RPMI7951 (cell line): ENCODE data around the gene PNPLA3. TPM values are rescaled to one million over a fixed set of nuclear protein-coding genes. Genes with fewer than 3 reads are reported as not detected.

ENCODE experiments used
- DNase-seq: peaks from one replicate; pipeline ENCODE4 v3.0.0-alpha.2; 2012; ENCODE audit warnings: low read depth
- total RNA-seq: library from RNA; depleted of rRNA; stranded (reverse); fragments of >200 nt; shearing (Covaris generic); gene quantifications from 2 replicates; pipeline ENCODE4 v1.2.3, GENCODE V29; 2014

PNPLA3 gene
- total RNA-seq, 1 experiment from 2014 or later, result 7.6 TPM

- DNase-seq, result peak; percentile 20
Measured at GRCh38 chr22:43956805-43957463, 33.3 kb downstream of the PNPLA3 start.

- DNase-seq, result peak; percentile 14
Measured at GRCh38 chr22:43957871-43958270, 34.3 kb downstream of the PNPLA3 start.

- no peak for DNase-seq
Measured at GRCh38 chr22:43964314-43964857, 40.8 kb downstream of the PNPLA3 start.

GRCh38 chr22:43967069-43967468, 43.5 kb downstream of the PNPLA3 start:
- DNase-seq, result no peak

- no peak for DNase-seq
Measured at GRCh38 chr22:43968614-43969013, 45.0 kb downstream of the PNPLA3 start.

- DNase-seq, result no peak
Measured at GRCh38 chr22:43969021-43969878, 45.6 kb downstream of the PNPLA3 start.

GRCh38 chr22:43969989-43970755, 46.6 kb downstream of the PNPLA3 start:
- DNase-seq, result no peak

GRCh38 chr22:43971112-43971511, 47.5 kb downstream of the PNPLA3 start:
- DNase-seq, result no peak

- DNase-seq, result no peak
Measured at GRCh38 chr22:43972931-43973462, 49.4 kb downstream of the PNPLA3 start.

- no peak for DNase-seq
Measured at GRCh38 chr22:43974028-43974545, 50.5 kb downstream of the PNPLA3 start.

- no peak for DNase-seq
Measured at GRCh38 chr22:43975041-43975440, 51.4 kb downstream of the PNPLA3 start.

- DNase-seq, result no peak
Measured at GRCh38 chr22:43976861-43977795, 53.5 kb downstream of the PNPLA3 start.

- no peak for DNase-seq
Measured at GRCh38 chr22:43978558-43978957, 55.0 kb downstream of the PNPLA3 start.

- no peak for DNase-seq
Measured at GRCh38 chr22:43980579-43980978, 57.0 kb downstream of the PNPLA3 start.

GRCh38 chr22:43980996-43981395, 57.4 kb downstream of the PNPLA3 start:
- DNase-seq, result no peak

- DNase-seq, result no peak
Measured at GRCh38 chr22:43983808-43984207, 60.2 kb downstream of the PNPLA3 start.

- no peak for DNase-seq
Measured at GRCh38 chr22:43985532-43985931, 61.9 kb downstream of the PNPLA3 start.

GRCh38 chr22:43988116-43988820, 64.7 kb downstream of the PNPLA3 start:
- DNase-seq, result no peak

- no peak for DNase-seq
Measured at GRCh38 chr22:43988960-43989359, 65.4 kb downstream of the PNPLA3 start.

GRCh38 chr22:43990044-43990443, 66.4 kb downstream of the PNPLA3 start:
- no peak for DNase-seq
